HepG2 (cell line): Measurements from ENCODE around the gene PRSS33. TPM values are rescaled to one million over a fixed set of nuclear protein-coding genes. Genes with fewer than 3 reads are reported as not detected.

ENCODE experiments used
- ARNT ChIP-seq: fragments of 450-650 bp; IDR thresholded peaks from 2 replicates; pipeline ENCODE4 v1.6.1; 2017
- CHCHD3 ChIP-seq: sonication (generic); formaldehyde crosslinking; IDR thresholded peaks from 2 replicates; pipeline ENCODE4 v1.8.0; 2022; ENCODE audit warnings: mild to moderate bottlenecking, missing genetic modification reagents, moderate library complexity
- FOSL2 ChIP-seq: sonication (generic); formaldehyde crosslinking; IDR thresholded peaks from 2 replicates; pipeline ENCODE4 v1.4.0; 2020; ENCODE audit warnings: missing genetic modification reagents
- GATAD1 ChIP-seq: IDR thresholded peaks from 2 replicates; pipeline ENCODE4 v1.6.1; 2016; ENCODE audit warnings: missing genetic modification reagents, missing compliant biosample characterization
- KAT8 ChIP-seq: IDR thresholded peaks from 2 replicates; pipeline ENCODE4 v1.6.1; 2016; ENCODE audit warnings: missing genetic modification reagents, missing compliant biosample characterization
- NFE2 ChIP-seq: sonication (generic); formaldehyde crosslinking; IDR thresholded peaks from 2 replicates; pipeline ENCODE4 v1.4.0; 2020; ENCODE audit warnings: missing genetic modification reagents
- SALL1 ChIP-seq: sonication (generic); formaldehyde crosslinking; IDR thresholded peaks from 2 replicates; pipeline ENCODE4 v1.8.0; 2022; ENCODE audit warnings: mild to moderate bottlenecking, missing genetic modification reagents
- ZNF780A ChIP-seq: sonication (generic); formaldehyde crosslinking; IDR thresholded peaks from 2 replicates; pipeline ENCODE4 v1.8.0; 2022; ENCODE audit warnings: mild to moderate bottlenecking, missing genetic modification reagents, moderate library complexity
- polyA plus RNA-seq, 8 experiments: library from polyadenylated mRNA; depleted of rRNA in 3 of 8; stranded (reverse) in 7 of 8; unstranded in 1 of 8; fragments of >200 nt; fragmentation: Illumina TruSeq in 4 of 8; extraction: Trizol in 4 of 8; gene quantifications; 2 replicates each; pipeline versions ENCODE4 v1.2.1 to v1.2.3, GENCODE V29; 2011 to 2016; ENCODE audit warnings: low read depth in 4 of 8, missing spikeins in 1 of 8, mixed read lengths in 1 of 8; ENCODE audit not compliant: insufficient read depth in 1 of 8
- total RNA-seq, 5 experiments: library from RNA; depleted of rRNA; stranded (reverse); fragments of >200 nt; fragmentation: Illumina TruSeq; extraction: Trizol; gene quantifications; 2 replicates each; pipeline ENCODE4 v1.2.3, GENCODE V29; 2016; ENCODE audit warnings: low read depth in 1 of 5
- TF ChIP-seq, protein P1 (sequence below): sonication (generic); formaldehyde crosslinking; IDR thresholded peaks from 2 replicates; pipeline ENCODE4 v1.4.0; 2020; ENCODE audit warnings: missing genetic modification reagents
- TF ChIP-seq, protein P2 (sequence below): sonication (generic); formaldehyde crosslinking; IDR thresholded peaks from 2 replicates; pipeline ENCODE4 v1.4.0; 2020; ENCODE audit warnings: missing genetic modification reagents, borderline replicate concordance
- TF ChIP-seq, protein P3 (sequence below): sonication (generic); formaldehyde crosslinking; IDR thresholded peaks from 2 replicates; pipeline ENCODE4 v1.4.0; 2020; ENCODE audit warnings: missing genetic modification reagents
- TF ChIP-seq, protein P4 (sequence below): sonication (generic); formaldehyde crosslinking; conservative IDR thresholded peaks from 2 replicates; pipeline ENCODE4 v1.4.0; 2020; ENCODE audit warnings: missing genetic modification reagents
- TF ChIP-seq, protein P5 (sequence below): sonication (generic); formaldehyde crosslinking; IDR thresholded peaks from 2 replicates; pipeline ENCODE4 v1.4.0; 2020; ENCODE audit warnings: missing genetic modification reagents
- TF ChIP-seq, protein P6 (sequence below): sonication (generic); formaldehyde crosslinking; IDR thresholded peaks from 2 replicates; pipeline ENCODE4 v1.8.0; 2023; ENCODE audit warnings: mild to moderate bottlenecking, missing genetic modification reagents
- TF ChIP-seq, protein P7 (sequence below): sonication (generic); formaldehyde crosslinking; IDR thresholded peaks from 2 replicates; pipeline ENCODE4 v1.9.0; 2022; ENCODE audit warnings: low read depth, missing genetic modification reagents

PRSS33 gene
- total and polyA plus RNA-seq, 2 of the 13 experiments (the other 11 are each of a cell fraction or from before 2014, with no cell fraction given) = not detected

DNA sequence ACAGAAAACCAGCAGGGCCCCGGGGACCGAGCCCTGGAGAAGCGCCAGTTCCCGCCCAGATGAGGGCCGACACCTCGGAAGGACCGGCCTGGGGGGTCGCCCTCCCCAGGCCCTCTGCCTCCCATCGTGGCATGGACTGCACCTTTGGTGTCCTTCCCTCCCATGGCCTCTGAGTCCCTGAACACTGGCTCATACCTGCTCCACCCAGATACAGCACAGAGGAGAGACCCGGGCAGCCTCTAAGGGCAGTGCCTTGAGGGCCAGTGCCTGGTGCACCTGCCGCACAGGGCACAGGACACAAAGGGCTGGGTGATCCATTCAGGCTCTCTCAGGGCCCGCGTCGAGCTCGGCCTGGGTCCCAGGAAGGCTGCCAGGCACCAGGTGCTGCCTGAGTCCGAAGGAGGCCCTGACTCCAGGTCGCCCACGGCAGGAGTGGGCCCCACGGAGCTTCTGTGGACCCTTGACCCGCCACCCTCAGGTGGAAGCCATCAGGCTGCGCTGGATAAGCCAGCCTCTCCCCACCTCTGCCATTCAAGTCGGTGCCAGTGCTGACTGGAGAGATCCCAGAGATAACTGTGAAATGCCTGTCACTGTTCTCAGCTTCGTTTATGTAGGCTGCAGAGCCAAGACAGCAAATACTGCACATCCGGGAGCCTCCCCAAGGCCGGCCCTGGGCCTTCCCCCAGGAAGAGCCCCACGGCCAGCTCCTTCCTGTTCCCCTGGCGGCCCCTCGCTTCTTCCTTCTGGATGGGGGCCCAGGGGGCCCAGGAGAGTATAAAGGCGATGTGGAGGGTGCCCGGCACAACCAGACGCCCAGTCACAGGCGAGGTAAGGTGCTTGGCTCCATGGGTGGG, 42.4 kb upstream of the PRSS33 start, which contains the start of gene ZG16B (continued):
- TF ChIP-seq, protein P1, sequence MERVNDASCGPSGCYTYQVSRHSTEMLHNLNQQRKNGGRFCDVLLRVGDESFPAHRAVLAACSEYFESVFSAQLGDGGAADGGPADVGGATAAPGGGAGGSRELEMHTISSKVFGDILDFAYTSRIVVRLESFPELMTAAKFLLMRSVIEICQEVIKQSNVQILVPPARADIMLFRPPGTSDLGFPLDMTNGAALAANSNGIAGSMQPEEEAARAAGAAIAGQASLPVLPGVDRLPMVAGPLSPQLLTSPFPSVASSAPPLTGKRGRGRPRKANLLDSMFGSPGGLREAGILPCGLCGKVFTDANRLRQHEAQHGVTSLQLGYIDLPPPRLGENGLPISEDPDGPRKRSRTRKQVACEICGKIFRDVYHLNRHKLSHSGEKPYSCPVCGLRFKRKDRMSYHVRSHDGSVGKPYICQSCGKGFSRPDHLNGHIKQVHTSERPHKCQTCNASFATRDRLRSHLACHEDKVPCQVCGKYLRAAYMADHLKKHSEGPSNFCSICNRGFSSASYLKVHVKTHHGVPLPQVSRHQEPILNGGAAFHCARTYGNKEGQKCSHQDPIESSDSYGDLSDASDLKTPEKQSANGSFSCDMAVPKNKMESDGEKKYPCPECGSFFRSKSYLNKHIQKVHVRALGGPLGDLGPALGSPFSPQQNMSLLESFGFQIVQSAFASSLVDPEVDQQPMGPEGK = peak; percentile 83
- peak; percentile 30; the same call in 1 of the 2 replicates for TF ChIP-seq SALL1 (CRISPR knock-in tag)
- TF ChIP-seq, protein P2, sequence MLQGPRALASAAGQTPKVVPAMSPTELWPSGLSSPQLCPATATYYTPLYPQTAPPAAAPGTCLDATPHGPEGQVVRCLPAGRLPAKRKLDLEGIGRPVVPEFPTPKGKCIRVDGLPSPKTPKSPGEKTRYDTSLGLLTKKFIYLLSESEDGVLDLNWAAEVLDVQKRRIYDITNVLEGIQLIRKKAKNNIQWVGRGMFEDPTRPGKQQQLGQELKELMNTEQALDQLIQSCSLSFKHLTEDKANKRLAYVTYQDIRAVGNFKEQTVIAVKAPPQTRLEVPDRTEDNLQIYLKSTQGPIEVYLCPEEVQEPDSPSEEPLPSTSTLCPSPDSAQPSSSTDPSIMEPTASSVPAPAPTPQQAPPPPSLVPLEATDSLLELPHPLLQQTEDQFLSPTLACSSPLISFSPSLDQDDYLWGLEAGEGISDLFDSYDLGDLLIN (CRISPR knock-in tag) = no peak
- 0 out of 2 replicates have a peak, but pooled peaks have one; percentile 14 for TF ChIP-seq CHCHD3 (CRISPR knock-in tag)
- TF ChIP-seq, protein P3, sequence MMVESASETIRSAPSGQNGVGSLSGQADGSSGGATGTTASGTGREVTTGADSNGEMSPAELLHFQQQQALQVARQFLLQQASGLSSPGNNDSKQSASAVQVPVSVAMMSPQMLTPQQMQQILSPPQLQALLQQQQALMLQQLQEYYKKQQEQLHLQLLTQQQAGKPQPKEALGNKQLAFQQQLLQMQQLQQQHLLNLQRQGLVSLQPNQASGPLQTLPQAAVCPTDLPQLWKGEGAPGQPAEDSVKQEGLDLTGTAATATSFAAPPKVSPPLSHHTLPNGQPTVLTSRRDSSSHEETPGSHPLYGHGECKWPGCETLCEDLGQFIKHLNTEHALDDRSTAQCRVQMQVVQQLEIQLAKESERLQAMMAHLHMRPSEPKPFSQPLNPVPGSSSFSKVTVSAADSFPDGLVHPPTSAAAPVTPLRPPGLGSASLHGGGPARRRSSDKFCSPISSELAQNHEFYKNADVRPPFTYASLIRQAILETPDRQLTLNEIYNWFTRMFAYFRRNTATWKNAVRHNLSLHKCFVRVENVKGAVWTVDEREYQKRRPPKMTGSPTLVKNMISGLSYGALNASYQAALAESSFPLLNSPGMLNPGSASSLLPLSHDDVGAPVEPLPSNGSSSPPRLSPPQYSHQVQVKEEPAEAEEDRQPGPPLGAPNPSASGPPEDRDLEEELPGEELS (CRISPR knock-in tag) = peak; percentile 40
- TF ChIP-seq, protein P4, sequence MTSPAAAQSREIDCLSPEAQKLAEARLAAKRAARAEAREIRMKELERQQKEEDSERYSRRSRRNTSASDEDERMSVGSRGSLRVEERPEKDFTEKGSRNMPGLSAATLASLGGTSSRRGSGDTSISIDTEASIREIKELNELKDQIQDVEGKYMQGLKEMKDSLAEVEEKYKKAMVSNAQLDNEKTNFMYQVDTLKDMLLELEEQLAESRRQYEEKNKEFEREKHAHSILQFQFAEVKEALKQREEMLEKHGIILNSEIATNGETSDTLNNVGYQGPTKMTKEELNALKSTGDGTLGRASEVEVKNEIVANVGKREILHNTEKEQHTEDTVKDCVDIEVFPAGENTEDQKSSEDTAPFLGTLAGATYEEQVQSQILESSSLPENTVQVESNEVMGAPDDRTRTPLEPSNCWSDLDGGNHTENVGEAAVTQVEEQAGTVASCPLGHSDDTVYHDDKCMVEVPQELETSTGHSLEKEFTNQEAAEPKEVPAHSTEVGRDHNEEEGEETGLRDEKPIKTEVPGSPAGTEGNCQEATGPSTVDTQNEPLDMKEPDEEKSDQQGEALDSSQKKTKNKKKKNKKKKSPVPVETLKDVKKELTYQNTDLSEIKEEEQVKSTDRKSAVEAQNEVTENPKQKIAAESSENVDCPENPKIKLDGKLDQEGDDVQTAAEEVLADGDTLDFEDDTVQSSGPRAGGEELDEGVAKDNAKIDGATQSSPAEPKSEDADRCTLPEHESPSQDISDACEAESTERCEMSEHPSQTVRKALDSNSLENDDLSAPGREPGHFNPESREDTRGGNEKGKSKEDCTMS (CRISPR knock-in tag) = no peak
- TF ChIP-seq GATAD1 (CRISPR knock-in tag) = 0 out of 2 replicates have a peak, but pooled peaks have one; percentile 16
- no peak for TF ChIP-seq ARNT
- TF ChIP-seq, protein P5, sequence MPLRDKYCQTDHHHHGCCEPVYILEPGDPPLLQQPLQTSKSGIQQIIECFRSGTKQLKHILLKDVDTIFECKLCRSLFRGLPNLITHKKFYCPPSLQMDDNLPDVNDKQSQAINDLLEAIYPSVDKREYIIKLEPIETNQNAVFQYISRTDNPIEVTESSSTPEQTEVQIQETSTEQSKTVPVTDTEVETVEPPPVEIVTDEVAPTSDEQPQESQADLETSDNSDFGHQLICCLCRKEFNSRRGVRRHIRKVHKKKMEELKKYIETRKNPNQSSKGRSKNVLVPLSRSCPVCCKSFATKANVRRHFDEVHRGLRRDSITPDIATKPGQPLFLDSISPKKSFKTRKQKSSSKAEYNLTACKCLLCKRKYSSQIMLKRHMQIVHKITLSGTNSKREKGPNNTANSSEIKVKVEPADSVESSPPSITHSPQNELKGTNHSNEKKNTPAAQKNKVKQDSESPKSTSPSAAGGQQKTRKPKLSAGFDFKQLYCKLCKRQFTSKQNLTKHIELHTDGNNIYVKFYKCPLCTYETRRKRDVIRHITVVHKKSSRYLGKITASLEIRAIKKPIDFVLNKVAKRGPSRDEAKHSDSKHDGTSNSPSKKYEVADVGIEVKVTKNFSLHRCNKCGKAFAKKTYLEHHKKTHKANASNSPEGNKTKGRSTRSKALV (CRISPR knock-in tag) = 0 out of 2 replicates have a peak, but pooled peaks have one; percentile 47
- TF ChIP-seq, protein P6, sequence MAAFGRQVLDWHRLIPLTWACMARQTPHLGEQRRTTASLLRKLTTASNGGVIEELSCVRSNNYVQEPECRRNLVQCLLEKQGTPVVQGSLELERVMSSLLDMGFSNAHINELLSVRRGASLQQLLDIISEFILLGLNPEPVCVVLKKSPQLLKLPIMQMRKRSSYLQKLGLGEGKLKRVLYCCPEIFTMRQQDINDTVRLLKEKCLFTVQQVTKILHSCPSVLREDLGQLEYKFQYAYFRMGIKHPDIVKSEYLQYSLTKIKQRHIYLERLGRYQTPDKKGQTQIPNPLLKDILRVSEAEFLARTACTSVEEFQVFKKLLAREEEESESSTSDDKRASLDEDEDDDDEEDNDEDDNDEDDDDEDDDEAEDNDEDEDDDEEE (CRISPR knock-in tag) = peak; percentile 40; the same call in 1 of the 2 replicates
- TF ChIP-seq NFE2 (CRISPR knock-in tag) = no peak
- TF ChIP-seq, protein P7, sequence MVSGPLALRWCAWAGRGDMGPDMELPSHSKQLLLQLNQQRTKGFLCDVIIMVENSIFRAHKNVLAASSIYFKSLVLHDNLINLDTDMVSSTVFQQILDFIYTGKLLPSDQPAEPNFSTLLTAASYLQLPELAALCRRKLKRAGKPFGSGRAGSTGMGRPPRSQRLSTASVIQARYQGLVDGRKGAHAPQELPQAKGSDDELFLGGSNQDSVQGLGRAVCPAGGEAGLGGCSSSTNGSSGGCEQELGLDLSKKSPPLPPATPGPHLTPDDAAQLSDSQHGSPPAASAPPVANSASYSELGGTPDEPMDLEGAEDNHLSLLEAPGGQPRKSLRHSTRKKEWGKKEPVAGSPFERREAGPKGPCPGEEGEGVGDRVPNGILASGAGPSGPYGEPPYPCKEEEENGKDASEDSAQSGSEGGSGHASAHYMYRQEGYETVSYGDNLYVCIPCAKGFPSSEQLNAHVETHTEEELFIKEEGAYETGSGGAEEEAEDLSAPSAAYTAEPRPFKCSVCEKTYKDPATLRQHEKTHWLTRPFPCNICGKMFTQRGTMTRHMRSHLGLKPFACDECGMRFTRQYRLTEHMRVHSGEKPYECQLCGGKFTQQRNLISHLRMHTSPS (CRISPR knock-in tag) = peak; percentile 58; the same call in 1 of the 2 replicates
- peak; percentile 74 for TF ChIP-seq KAT8 (CRISPR knock-in tag)
- TF ChIP-seq ZNF780A (CRISPR knock-in tag) = no peak
- 0 out of 2 replicates have a peak, but pooled peaks have one; percentile 8 for TF ChIP-seq FOSL2 (CRISPR knock-in tag)
